Left lung (tissue), 10 donors: ENCODE results near the gene ADGRB2. TPM values are rescaled to one million over a fixed set of nuclear protein-coding genes. Genes with fewer than 3 reads are reported as not detected.
A peak's percentile ranks its signal among the peaks of the same experiment; 100 is the strongest.

Experiments
- ATAC-seq: fragments of 200-7000 bp; cut with Tn5 transposase; one replicate; pipeline ENCODE4 v1.9.1; 2020; ENCODE audit warnings: moderate library complexity
- DNase-seq, 4 donors: peaks; one replicate each; pipeline ENCODE4 v3.0.0-alpha.2; 2013 to 2020
- H3K27ac ChIP-seq, 2 donors: fragments of 200-600 bp; sonication (generic) in 1 of 2; one replicate each; pipeline versions ENCODE4 v1.5.0 to v1.8.0; 2020 to 2021
- H3K27me3 ChIP-seq, 2 donors: fragments of 200-600 bp; sonication (generic) in 1 of 2; one replicate each; pipeline versions ENCODE4 v1.5.0 to v1.8.0; 2020 to 2021
- H3K36me3 ChIP-seq, 2 donors: fragments of 200-600 bp; sonication (generic) in 1 of 2; one replicate each; pipeline versions ENCODE4 v1.5.0 to v1.8.0; 2020 to 2021
- H3K4me1 ChIP-seq, 2 donors: fragments of 200-600 bp; one replicate each; pipeline ENCODE4 v1.8.0; 2021
- H3K4me3 ChIP-seq, 2 donors: fragments of 200-600 bp; sonication (generic) in 1 of 2; one replicate each; pipeline versions ENCODE4 v1.5.0 to v1.8.0; 2020 to 2021; ENCODE audit warnings: mild to moderate bottlenecking in 1 of 2
- H3K9me3 ChIP-seq, 2 donors: fragments of 200-600 bp; sonication (generic) in 1 of 2; one replicate each; pipeline versions ENCODE4 v1.5.0 to v1.8.0; 2020 to 2021
- intact Hi-C, 2 donors: fragments of 100-400 bp; cut with DNase I; formaldehyde crosslinking; loops; one replicate each; pipeline versions ENCODE4 v1.11.2 to v1.14.2; 2022
- polyA plus RNA-seq, 6 donors: library from polyadenylated mRNA; unstranded; fragments of 120-200 nt; gene quantifications; one replicate each; pipeline ENCODE4 v1.2.1, GENCODE V29; 2013; ENCODE audit not compliant: insufficient read length in 6 of 6
- total RNA-seq, 2 donors: library from RNA; stranded (reverse); fragmentation: NEBNext Ultra II Directional; extraction: Animal tissue kit (Norgen Biotek cat#: 25700); gene quantifications; one replicate each; pipeline ENCODE4 v1.2.1, GENCODE V29; 2021
- TF ChIP-seq, protein P1 (sequence below), 2 donors: fragments of 200-600 bp; sonication (generic) in 1 of 2; IDR thresholded peaks; one replicate each; pipeline versions ENCODE4 v1.5.0 to v1.8.0; 2021; ENCODE audit warnings: antibody characterized with exemption in 2 of 2
- donor health status: DM: no; HTN: yes; CAD: no.
- donor health status: DM: no; HTN: no; CAD: no.

ADGRB2 gene
- total and polyA plus RNA-seq, 8 donors = 1.8 to 27.1 (median 16.7) TPM

DNA sequence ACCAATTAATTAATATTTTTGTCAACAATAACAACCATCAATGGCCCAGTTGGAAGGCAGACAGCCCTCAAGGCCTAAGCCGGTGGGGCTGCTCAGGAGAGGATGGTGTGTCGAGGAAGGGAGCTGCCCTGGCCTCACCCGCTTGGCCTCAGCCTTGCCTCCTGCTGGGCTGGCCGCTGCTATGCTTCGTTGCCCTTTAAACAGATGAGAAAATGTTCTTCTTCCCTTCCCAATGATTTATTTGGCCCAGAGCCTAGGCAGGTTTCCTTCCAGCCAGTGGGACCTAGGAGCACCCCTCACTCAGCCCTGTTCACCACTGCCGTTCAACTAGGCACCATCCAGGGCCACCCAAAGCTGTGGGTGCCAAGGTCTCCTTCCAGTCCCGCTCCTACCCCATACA lies 3.1 kb upstream of the ADGRB2 start:
- peaks cover 22 to 95% of the 10 kb centered on the region in 2 donors for H3K27me3 ChIP-seq
- intact Hi-C loops = no loop called here

GRCh38 chr1:31765516-31765915 lies 1.4 kb upstream of the ADGRB2 start:
- Histone ChIP-seq H3K4me3 (no peak overlapping the region), H3K27ac (no peak overlapping the region), H3K36me3 (no peaks in the 10 kb centered on the region), H3K4me1 (peaks cover 7 to 36% of the 10 kb centered on the region in 2 donors), H3K9me3 (no peaks in the 10 kb centered on the region), H3K27me3 (peaks cover 28 to 95% of the 10 kb centered on the region in 2 donors)
- intact Hi-C loops = no loop called here
- ATAC-seq (no peak), DNase-seq (no peak)
- TF ChIP-seq, protein P1, sequence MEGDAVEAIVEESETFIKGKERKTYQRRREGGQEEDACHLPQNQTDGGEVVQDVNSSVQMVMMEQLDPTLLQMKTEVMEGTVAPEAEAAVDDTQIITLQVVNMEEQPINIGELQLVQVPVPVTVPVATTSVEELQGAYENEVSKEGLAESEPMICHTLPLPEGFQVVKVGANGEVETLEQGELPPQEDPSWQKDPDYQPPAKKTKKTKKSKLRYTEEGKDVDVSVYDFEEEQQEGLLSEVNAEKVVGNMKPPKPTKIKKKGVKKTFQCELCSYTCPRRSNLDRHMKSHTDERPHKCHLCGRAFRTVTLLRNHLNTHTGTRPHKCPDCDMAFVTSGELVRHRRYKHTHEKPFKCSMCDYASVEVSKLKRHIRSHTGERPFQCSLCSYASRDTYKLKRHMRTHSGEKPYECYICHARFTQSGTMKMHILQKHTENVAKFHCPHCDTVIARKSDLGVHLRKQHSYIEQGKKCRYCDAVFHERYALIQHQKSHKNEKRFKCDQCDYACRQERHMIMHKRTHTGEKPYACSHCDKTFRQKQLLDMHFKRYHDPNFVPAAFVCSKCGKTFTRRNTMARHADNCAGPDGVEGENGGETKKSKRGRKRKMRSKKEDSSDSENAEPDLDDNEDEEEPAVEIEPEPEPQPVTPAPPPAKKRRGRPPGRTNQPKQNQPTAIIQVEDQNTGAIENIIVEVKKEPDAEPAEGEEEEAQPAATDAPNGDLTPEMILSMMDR (IDR thresholded peaks at IDR 0.05) = no peak

More for the DNA sequence above, 3.1 kb upstream of the ADGRB2 start:
- DNase-seq (peak in 1 of 4 donors; percentile 47), ATAC-seq (no peak)
- no peaks in the 10 kb centered on the region for H3K9me3 ChIP-seq
- H3K36me3 ChIP-seq = no peaks in the 10 kb centered on the region
- H3K4me3 ChIP-seq = no peak overlapping the region
- peaks cover 2 to 28% of the 10 kb centered on the region in 2 donors for H3K4me1 ChIP-seq
- TF ChIP-seq, protein P1 (IDR thresholded peaks at IDR 0.05) = no peak
- H3K27ac ChIP-seq = no peak overlapping the region

- Histone ChIP-seq H3K27me3 (peaks cover 31 to 95% of the 10 kb centered on the region in 2 donors), H3K27ac (no peak overlapping the region), H3K36me3 (no peaks in the 10 kb centered on the region), H3K4me3 (no peak overlapping the region), H3K4me1 (peaks cover 7 to 38% of the 10 kb centered on the region in 2 donors), H3K9me3 (no peaks in the 10 kb centered on the region)
- DNase-seq (peak in 1 of 4 donors; percentile 34), ATAC-seq (no peak)
- TF ChIP-seq, protein P1 (IDR thresholded peaks at IDR 0.05) = no peak
- intact Hi-C loops = no loop called here
Observed at GRCh38 chr1:31765041-31765467, 914 bp upstream of the ADGRB2 start.

GRCh38 chr1:31763671-31764311 lies 349 bp downstream of the ADGRB2 start:
- ATAC-seq (no peak), DNase-seq (peak in 1 of 4 donors; percentile 71)
- intact Hi-C loops = no loop called here
- Histone ChIP-seq H3K36me3 (no peaks in the 10 kb centered on the region), H3K9me3 (no peaks in the 10 kb centered on the region), H3K27ac (no peak overlapping the region), H3K27me3 (peaks cover 32 to 97% of the 10 kb centered on the region in 2 donors), H3K4me3 (peak overlapping the region; percentile 22 to 31), H3K4me1 (peaks cover 7 to 38% of the 10 kb centered on the region in 2 donors)
- TF ChIP-seq, protein P1 (IDR thresholded peaks at IDR 0.05) = no peak

- no peaks in the 10 kb centered on the region for H3K36me3 ChIP-seq
- ATAC-seq (peak; percentile 65), DNase-seq (peak in 3 of 4 donors; percentile 56 to 88 (median 78))
- peaks cover 7 to 38% of the 10 kb centered on the region in 2 donors for H3K4me1 ChIP-seq
- intact Hi-C loops = no loop called here
- H3K27me3 ChIP-seq = peaks cover 32 to 89% of the 10 kb centered on the region in 2 donors
- no peak overlapping the region for H3K27ac ChIP-seq
- peak overlapping the region; percentile 11 to 13 for H3K4me3 ChIP-seq
- no peaks in the 10 kb centered on the region for H3K9me3 ChIP-seq
- TF ChIP-seq, protein P1 (IDR thresholded peaks at IDR 0.05) = peak; percentile 38 to 53
Observed at GRCh38 chr1:31762726-31763670, 1.1 kb downstream of the ADGRB2 start.
